Fibroblast of lung (primary cell): ENCODE results near the gene LTC4S.

Experiments
- EZH2 ChIP-seq: IDR thresholded peaks from 2 replicates; pipeline ENCODE4 v1.5.1; 2012; ENCODE audit warnings: low read length, control low read depth, mild to moderate bottlenecking; ENCODE audit errors: missing control alignments
- TF ChIP-seq, protein P1 (sequence below), 2 donors: IDR thresholded peaks in 1 of 2; conservative IDR thresholded peaks in 1 of 2; 1 replicate in 1 of 2; 2 replicates in 1 of 2; pipeline ENCODE4 v1.5.1; 2011 to 2012; ENCODE audit warnings: low read length in 2 of 2, control low read depth in 1 of 2, inconsistent platforms in 1 of 2, low read depth in 1 of 2, mild to moderate bottlenecking in 1 of 2

DNA sequence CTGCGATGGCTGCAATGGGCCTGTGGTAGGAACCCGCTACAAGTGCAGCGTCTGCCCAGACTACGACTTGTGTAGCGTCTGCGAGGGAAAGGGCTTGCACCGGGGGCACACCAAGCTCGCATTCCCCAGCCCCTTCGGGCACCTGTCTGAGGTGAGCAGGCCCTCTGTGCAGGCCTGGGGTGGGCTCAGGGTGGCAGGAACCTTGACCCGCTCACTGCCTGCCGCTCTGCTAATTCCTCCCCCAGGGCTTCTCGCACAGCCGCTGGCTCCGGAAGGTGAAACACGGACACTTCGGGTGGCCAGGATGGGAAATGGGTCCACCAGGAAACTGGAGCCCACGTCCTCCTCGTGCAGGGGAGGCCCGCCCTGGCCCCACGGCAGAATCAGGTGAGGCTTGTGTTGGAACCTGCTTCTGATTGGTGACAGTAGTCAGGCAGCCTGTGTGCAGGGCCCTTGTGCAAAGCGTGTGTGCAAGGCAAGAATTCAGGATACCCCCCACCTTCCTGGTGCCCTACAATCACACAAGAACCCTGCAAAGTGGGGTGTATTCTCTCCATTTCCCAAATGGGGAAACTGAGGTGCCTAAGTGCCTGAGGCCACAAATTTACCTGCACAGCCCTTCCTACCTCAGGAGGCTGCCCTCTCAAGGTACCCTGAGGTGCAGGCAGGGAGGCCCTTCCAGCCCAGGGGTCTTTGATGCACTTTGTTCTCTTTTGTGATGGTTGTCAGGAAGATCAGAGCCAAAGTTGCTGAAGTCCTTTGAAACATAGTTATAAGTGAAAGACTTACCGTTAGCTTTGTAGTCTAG lies 30.4 kb downstream of the LTC4S start:
- TF ChIP-seq, protein P1, sequence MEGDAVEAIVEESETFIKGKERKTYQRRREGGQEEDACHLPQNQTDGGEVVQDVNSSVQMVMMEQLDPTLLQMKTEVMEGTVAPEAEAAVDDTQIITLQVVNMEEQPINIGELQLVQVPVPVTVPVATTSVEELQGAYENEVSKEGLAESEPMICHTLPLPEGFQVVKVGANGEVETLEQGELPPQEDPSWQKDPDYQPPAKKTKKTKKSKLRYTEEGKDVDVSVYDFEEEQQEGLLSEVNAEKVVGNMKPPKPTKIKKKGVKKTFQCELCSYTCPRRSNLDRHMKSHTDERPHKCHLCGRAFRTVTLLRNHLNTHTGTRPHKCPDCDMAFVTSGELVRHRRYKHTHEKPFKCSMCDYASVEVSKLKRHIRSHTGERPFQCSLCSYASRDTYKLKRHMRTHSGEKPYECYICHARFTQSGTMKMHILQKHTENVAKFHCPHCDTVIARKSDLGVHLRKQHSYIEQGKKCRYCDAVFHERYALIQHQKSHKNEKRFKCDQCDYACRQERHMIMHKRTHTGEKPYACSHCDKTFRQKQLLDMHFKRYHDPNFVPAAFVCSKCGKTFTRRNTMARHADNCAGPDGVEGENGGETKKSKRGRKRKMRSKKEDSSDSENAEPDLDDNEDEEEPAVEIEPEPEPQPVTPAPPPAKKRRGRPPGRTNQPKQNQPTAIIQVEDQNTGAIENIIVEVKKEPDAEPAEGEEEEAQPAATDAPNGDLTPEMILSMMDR (conservative IDR thresholded peaks at IDR 0.05 in 1 of 2, IDR thresholded peaks at IDR 0.05 in 1 of 2; ENCODE audit: low read depth in 1 of 2, low read length in 2 of 2) = no peak
- no peak for TF ChIP-seq EZH2
